ENCODE results near the gene THSD4. TPM values are rescaled to one million over a fixed set of nuclear protein-coding genes. Genes with fewer than 3 reads are reported as not detected.

THSD4 gene
- total RNA-seq, 1 donor, result 15.6 TPM

- Histone ChIP-seq H3K4me3 (ENCODE audit: insufficient read depth, low read length) (no peak overlapping the region), H2AFZ (ENCODE audit: low read length) (no peak overlapping the region), H3K79me2 (ENCODE audit: insufficient read depth, low read length) (no peaks in the 10 kb centered on the region), H3K27me3 (ENCODE audit: insufficient read depth, low read length) (no peaks in the 10 kb centered on the region), H3K4me2 (ENCODE audit: insufficient read depth, low read length) (no peak overlapping the region), H4K20me1 (ENCODE audit: insufficient read depth, low read length) (no peaks in the 10 kb centered on the region), H3K27ac (ENCODE audit: low read depth, low read length) (no peak overlapping the region), H3K9me3 (ENCODE audit: low read depth, low read length) (no peaks in the 10 kb centered on the region), H3K36me3 (ENCODE audit: insufficient read depth, low read length) (no peaks in the 10 kb centered on the region), H3K4me1 (ENCODE audit: insufficient read depth, low read length) (peaks cover 16% of the 10 kb centered on the region)
- no peak for DNase-seq (ENCODE audit: insufficient read length, low spot score, missing footprints)
- no peak for TF ChIP-seq CTCF (IDR thresholded peaks at IDR 0.05; ENCODE audit: extremely low read depth, low read depth, low read length)
These were observed 32.8 kb downstream of the THSD4 start for GRCh38 chr15:71148048-71148447.

- no peak overlapping the region for H2AFZ ChIP-seq (ENCODE audit: low read length)
- H3K36me3 ChIP-seq (ENCODE audit: insufficient read depth, low read length), result no peaks in the 10 kb centered on the region
- H3K4me3 ChIP-seq (ENCODE audit: insufficient read depth, low read length), result no peak overlapping the region
- H4K20me1 ChIP-seq (ENCODE audit: insufficient read depth, low read length), result no peaks in the 10 kb centered on the region
- H3K4me2 ChIP-seq (ENCODE audit: insufficient read depth, low read length), result peak overlapping the region; percentile 11
- no peaks in the 10 kb centered on the region for H3K27me3 ChIP-seq (ENCODE audit: insufficient read depth, low read length)
- no peak overlapping the region for H3K27ac ChIP-seq (ENCODE audit: low read depth, low read length)
- no peak for DNase-seq (ENCODE audit: insufficient read length, low spot score, missing footprints)
- TF ChIP-seq CTCF (IDR thresholded peaks at IDR 0.05; ENCODE audit: extremely low read depth, low read depth, low read length), result no peak
- no peaks in the 10 kb centered on the region for H3K79me2 ChIP-seq (ENCODE audit: insufficient read depth, low read length)
- H3K9me3 ChIP-seq (ENCODE audit: low read depth, low read length), result no peaks in the 10 kb centered on the region
- H3K4me1 ChIP-seq (ENCODE audit: insufficient read depth, low read length), result peaks cover 16% of the 10 kb centered on the region
These were observed 34.6 kb downstream of the THSD4 start for GRCh38 chr15:71149646-71150557.

GRCh38 chr15:71151081-71151480 lies 35.8 kb downstream of the THSD4 start:
- H2AFZ ChIP-seq (ENCODE audit: low read length), result no peak overlapping the region
- H3K9me3 ChIP-seq (ENCODE audit: low read depth, low read length), result no peaks in the 10 kb centered on the region
- H3K79me2 ChIP-seq (ENCODE audit: insufficient read depth, low read length), result no peaks in the 10 kb centered on the region
- no peaks in the 10 kb centered on the region for H3K36me3 ChIP-seq (ENCODE audit: insufficient read depth, low read length)
- TF ChIP-seq CTCF (IDR thresholded peaks at IDR 0.05; ENCODE audit: extremely low read depth, low read depth, low read length), result no peak
- DNase-seq (ENCODE audit: insufficient read length, low spot score, missing footprints), result peak; percentile 65
- peak overlapping the region; percentile 16 for H3K4me2 ChIP-seq (ENCODE audit: insufficient read depth, low read length)
- no peaks in the 10 kb centered on the region for H4K20me1 ChIP-seq (ENCODE audit: insufficient read depth, low read length)
- no peak overlapping the region for H3K4me3 ChIP-seq (ENCODE audit: insufficient read depth, low read length)
- H3K27ac ChIP-seq (ENCODE audit: low read depth, low read length), result peak overlapping the region; percentile 9
- no peaks in the 10 kb centered on the region for H3K27me3 ChIP-seq (ENCODE audit: insufficient read depth, low read length)
- peaks cover 16% of the 10 kb centered on the region for H3K4me1 ChIP-seq (ENCODE audit: insufficient read depth, low read length)

- Histone ChIP-seq H3K4me2 (ENCODE audit: insufficient read depth, low read length) (no peak overlapping the region), H3K27ac (ENCODE audit: low read depth, low read length) (no peak overlapping the region)
These were observed 37.3 kb downstream of the THSD4 start for GRCh38 chr15:71152542-71152941.

More at GRCh38 chr15:71152542-71152941, 37.3 kb downstream of the THSD4 start:
- Histone ChIP-seq H3K4me3 (ENCODE audit: insufficient read depth, low read length) (no peak overlapping the region), H3K9me3 (ENCODE audit: low read depth, low read length) (no peaks in the 10 kb centered on the region), H3K36me3 (ENCODE audit: insufficient read depth, low read length) (no peaks in the 10 kb centered on the region), H3K27me3 (ENCODE audit: insufficient read depth, low read length) (no peaks in the 10 kb centered on the region), H3K79me2 (ENCODE audit: insufficient read depth, low read length) (no peaks in the 10 kb centered on the region), H4K20me1 (ENCODE audit: insufficient read depth, low read length) (no peaks in the 10 kb centered on the region), H2AFZ (ENCODE audit: low read length) (no peak overlapping the region), H3K4me1 (ENCODE audit: insufficient read depth, low read length) (peaks cover 16% of the 10 kb centered on the region)
- TF ChIP-seq CTCF (IDR thresholded peaks at IDR 0.05; ENCODE audit: extremely low read depth, low read depth, low read length), result no peak
- DNase-seq (ENCODE audit: insufficient read length, low spot score, missing footprints), result no peak
